ENCODE measurements around the gene SRD5A1.
A peak's percentile ranks its signal among the peaks of the same experiment; 100 is the strongest.

SRD5A1 gene, protein sequence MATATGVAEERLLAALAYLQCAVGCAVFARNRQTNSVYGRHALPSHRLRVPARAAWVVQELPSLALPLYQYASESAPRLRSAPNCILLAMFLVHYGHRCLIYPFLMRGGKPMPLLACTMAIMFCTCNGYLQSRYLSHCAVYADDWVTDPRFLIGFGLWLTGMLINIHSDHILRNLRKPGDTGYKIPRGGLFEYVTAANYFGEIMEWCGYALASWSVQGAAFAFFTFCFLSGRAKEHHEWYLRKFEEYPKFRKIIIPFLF

DNA sequence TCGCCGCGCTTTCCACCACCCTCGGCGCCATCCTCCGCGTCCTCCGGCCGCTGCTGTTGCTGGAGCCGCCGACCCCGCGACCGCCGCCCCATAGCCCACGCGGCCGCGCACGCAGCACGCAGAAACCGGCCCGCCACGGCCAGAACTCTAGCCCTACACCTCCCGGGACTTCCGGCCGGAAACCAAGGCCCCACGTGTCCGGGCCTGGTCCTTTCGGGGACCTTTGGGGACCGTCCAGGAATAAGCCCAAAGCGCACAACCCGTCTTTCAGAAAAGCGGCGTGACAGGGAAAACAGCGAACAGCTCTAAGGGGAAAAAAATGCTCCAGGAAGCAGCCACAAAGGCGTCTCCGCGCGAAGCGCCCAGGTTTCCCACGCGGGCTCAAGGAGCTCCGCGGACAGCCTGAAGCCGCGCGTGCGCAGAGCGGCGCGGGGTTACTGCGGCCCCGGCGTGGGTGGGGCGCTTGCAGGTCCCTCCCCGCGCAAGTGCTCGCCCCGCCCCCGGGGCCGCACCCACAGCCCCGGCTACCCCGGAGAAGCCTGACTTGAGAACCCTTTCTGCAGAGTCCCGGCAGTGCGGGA, at the start of gene SRD5A1, which contains the start of gene NSUN2:
TSS of gene SRD5A1 (plus strand) at position 553 of the 581 bp plus-strand sequence. CDS start 137 bp downstream, outside the sequence.
TSS of gene NSUN2 (minus strand) at position 157 of the 581 bp plus-strand sequence. CDS start at position 92, 65 bp downstream.
- H3K9ac ChIP-seq (ENCODE audit: low read length) = peak within 1 kb of the TSS; percentile 65
- H3K9me3 ChIP-seq (ENCODE audit: low read length) = no peaks in the 10 kb centered on the region
- H3K27ac ChIP-seq (ENCODE audit: low read depth, low read length) = peak within 1 kb of the TSS; percentile 45
- peak within 1 kb of the TSS; percentile 75 to 81 for H3K4me3 ChIP-seq (ENCODE audit: low read depth in 1 of 2, low read length in 2 of 2)
- H3K36me3 ChIP-seq (ENCODE audit: insufficient read depth, low read length) = peaks cover 18% of the 10 kb centered on the region
- H3K4me1 ChIP-seq (ENCODE audit: insufficient read depth, low read length) = peaks cover 36% of the 10 kb centered on the region
- H3K27me3 ChIP-seq (ENCODE audit: control insufficient read depth in 1 of 2, insufficient read depth in 2 of 2, low read length in 2 of 2) = no peaks in the 10 kb centered on the region

DNA sequence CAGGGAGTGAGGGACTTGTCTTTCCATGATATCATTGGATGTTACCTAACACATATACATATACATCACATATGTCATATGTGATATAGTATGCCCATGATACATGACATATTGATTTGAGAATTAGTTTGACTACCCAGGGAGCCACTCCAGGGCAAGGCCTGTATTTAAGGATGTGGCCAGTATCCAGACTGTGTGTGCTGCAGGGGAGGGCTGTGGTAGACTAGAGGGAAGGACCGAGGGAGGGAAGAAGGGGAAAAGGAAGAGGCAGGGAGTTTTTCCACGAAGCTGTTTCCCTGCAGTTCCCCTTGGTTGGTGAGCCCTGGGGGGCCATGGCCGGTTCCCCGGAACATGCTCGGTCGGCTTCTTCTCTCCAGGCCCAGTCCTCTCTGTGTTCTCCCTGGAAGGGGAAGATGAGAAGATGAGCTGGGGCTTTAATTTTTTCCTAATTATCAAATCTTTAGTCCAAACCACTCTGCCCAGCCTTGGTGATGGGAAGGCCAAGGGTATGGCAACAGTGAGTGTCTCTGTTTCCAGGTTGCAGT, 49.1 kb upstream of the SRD5A1 start:
- Histone ChIP-seq H3K4me3 (ENCODE audit: low read depth in 1 of 2, low read length in 2 of 2) (no peak overlapping the region), H3K27ac (ENCODE audit: low read depth, low read length) (no peak overlapping the region), H3K36me3 (ENCODE audit: insufficient read depth, low read length) (no peaks in the 10 kb centered on the region), H3K9ac (ENCODE audit: low read length) (no peak overlapping the region), H3K4me1 (ENCODE audit: insufficient read depth, low read length) (no peaks in the 10 kb centered on the region), H3K27me3 (ENCODE audit: control insufficient read depth in 1 of 2, insufficient read depth in 2 of 2, low read length in 2 of 2) (peaks cover 0 to 3% of the 10 kb centered on the region in 2 donors), H3K9me3 (ENCODE audit: low read length) (no peaks in the 10 kb centered on the region)

- no peaks in the 10 kb centered on the region for H3K4me1 ChIP-seq (ENCODE audit: insufficient read depth, low read length)
- no peaks in the 10 kb centered on the region for H3K36me3 ChIP-seq (ENCODE audit: insufficient read depth, low read length)
- H3K9ac ChIP-seq (ENCODE audit: low read length) = no peak overlapping the region
- no peaks in the 10 kb centered on the region for H3K9me3 ChIP-seq (ENCODE audit: low read length)
- no peak overlapping the region for H3K4me3 ChIP-seq (ENCODE audit: low read depth in 1 of 2, low read length in 2 of 2)
- no peak overlapping the region for H3K27ac ChIP-seq (ENCODE audit: low read depth, low read length)
- peaks cover 0 to 3% of the 10 kb centered on the region in 2 donors for H3K27me3 ChIP-seq (ENCODE audit: control insufficient read depth in 1 of 2, insufficient read depth in 2 of 2, low read length in 2 of 2)
Measured at GRCh38 chr5:6584727-6585126, 48.5 kb upstream of the SRD5A1 start.

DNA sequence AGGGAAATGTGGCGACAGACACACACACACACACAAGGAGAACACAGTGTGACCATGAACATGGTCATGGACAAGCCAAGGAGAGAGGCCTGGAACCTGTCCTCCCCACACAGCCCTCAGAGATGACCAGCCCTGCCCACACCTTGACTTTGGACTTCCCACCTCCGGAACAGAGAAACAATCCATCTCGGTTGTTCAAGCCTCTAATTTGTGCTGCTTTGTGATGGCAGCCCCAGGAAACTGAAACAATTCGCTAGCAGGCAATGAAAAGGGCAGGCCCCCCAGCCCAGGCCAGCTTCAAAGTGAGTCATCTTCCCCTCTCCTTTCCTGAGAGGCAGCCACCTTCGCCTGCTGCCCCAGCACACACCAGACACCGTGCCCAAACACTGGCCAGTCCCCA, 48.1 kb upstream of the SRD5A1 start:
- no peaks in the 10 kb centered on the region for H3K4me1 ChIP-seq (ENCODE audit: insufficient read depth, low read length)
- no peaks in the 10 kb centered on the region for H3K9me3 ChIP-seq (ENCODE audit: low read length)
- no peak overlapping the region for H3K4me3 ChIP-seq (ENCODE audit: low read depth in 1 of 2, low read length in 2 of 2)
- no peaks in the 10 kb centered on the region for H3K36me3 ChIP-seq (ENCODE audit: insufficient read depth, low read length)
- H3K9ac ChIP-seq (ENCODE audit: low read length) = no peak overlapping the region
- no peak overlapping the region for H3K27ac ChIP-seq (ENCODE audit: low read depth, low read length)
- H3K27me3 ChIP-seq (ENCODE audit: control insufficient read depth in 1 of 2, insufficient read depth in 2 of 2, low read length in 2 of 2) = peaks cover 0 to 3% of the 10 kb centered on the region in 2 donors

- no peaks in the 10 kb centered on the region for H3K9me3 ChIP-seq (ENCODE audit: low read length)
- no peak overlapping the region for H3K27ac ChIP-seq (ENCODE audit: low read depth, low read length)
- no peaks in the 10 kb centered on the region for H3K36me3 ChIP-seq (ENCODE audit: insufficient read depth, low read length)
- H3K27me3 ChIP-seq (ENCODE audit: control insufficient read depth in 1 of 2, insufficient read depth in 2 of 2, low read length in 2 of 2) = peaks cover 0 to 3% of the 10 kb centered on the region in 2 donors
- H3K9ac ChIP-seq (ENCODE audit: low read length) = no peak overlapping the region
- no peak overlapping the region for H3K4me3 ChIP-seq (ENCODE audit: low read depth in 1 of 2, low read length in 2 of 2)
- H3K4me1 ChIP-seq (ENCODE audit: insufficient read depth, low read length) = no peaks in the 10 kb centered on the region
Measured at GRCh38 chr5:6585939-6586646, 47.1 kb upstream of the SRD5A1 start.

DNA sequence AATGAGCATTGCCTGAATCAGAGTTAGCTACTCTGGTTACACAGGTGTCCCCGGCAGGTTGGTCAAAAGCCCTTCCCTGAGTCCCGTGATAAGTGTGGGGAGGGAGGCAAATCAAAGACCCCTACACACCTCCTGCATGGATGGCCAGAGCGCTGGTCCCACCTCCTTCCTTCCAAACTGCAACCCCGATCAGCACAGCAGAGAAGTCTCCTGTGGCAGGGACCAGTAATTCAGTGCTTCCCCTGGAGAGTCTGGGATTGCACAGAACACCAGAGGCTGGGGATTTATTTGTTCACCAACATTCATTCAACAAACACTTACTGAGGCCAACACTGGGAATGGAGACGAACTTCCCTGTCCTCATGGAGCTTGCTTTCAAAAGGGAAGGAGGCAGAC, 46.6 kb upstream of the SRD5A1 start:
- H3K9me3 ChIP-seq (ENCODE audit: low read length) = no peaks in the 10 kb centered on the region
- no peak overlapping the region for H3K27ac ChIP-seq (ENCODE audit: low read depth, low read length)
- no peaks in the 10 kb centered on the region for H3K4me1 ChIP-seq (ENCODE audit: insufficient read depth, low read length)
- H3K36me3 ChIP-seq (ENCODE audit: insufficient read depth, low read length) = no peaks in the 10 kb centered on the region
- no peak overlapping the region for H3K9ac ChIP-seq (ENCODE audit: low read length)
- no peak overlapping the region for H3K4me3 ChIP-seq (ENCODE audit: low read depth in 1 of 2, low read length in 2 of 2)
- peaks cover 0 to 3% of the 10 kb centered on the region in 2 donors for H3K27me3 ChIP-seq (ENCODE audit: control insufficient read depth in 1 of 2, insufficient read depth in 2 of 2, low read length in 2 of 2)

DNA sequence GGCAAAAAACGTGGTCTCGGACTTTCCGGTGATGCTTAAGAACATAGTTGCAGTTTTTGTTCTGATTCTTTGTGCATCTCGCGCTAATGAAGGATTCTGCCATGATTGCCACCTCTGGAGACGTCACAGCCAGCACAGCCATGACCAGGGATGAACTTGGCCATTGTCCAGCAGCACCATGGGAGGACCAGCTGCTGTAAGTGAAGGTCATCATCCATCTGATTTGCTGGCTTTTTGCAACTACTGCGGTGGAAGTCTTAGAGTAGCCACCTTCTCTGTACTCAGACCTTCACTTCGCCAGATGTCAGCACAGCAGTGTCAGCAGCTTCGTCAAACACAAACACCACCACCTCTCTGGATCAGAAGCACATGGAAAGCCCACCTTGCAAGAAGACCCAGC, 46.1 kb upstream of the SRD5A1 start:
- no peaks in the 10 kb centered on the region for H3K36me3 ChIP-seq (ENCODE audit: insufficient read depth, low read length)
- H3K9me3 ChIP-seq (ENCODE audit: low read length) = no peaks in the 10 kb centered on the region
- no peaks in the 10 kb centered on the region for H3K4me1 ChIP-seq (ENCODE audit: insufficient read depth, low read length)
- H3K27ac ChIP-seq (ENCODE audit: low read depth, low read length) = no peak overlapping the region
- H3K9ac ChIP-seq (ENCODE audit: low read length) = no peak overlapping the region
- no peak overlapping the region for H3K4me3 ChIP-seq (ENCODE audit: low read depth in 1 of 2, low read length in 2 of 2)
- H3K27me3 ChIP-seq (ENCODE audit: control insufficient read depth in 1 of 2, insufficient read depth in 2 of 2, low read length in 2 of 2) = peaks cover 0 to 3% of the 10 kb centered on the region in 2 donors

- Histone ChIP-seq H3K9ac (ENCODE audit: low read length) (no peak overlapping the region), H3K36me3 (ENCODE audit: insufficient read depth, low read length) (no peaks in the 10 kb centered on the region), H3K9me3 (ENCODE audit: low read length) (no peaks in the 10 kb centered on the region), H3K4me3 (ENCODE audit: low read depth in 1 of 2, low read length in 2 of 2) (no peak overlapping the region), H3K27me3 (ENCODE audit: control insufficient read depth in 1 of 2, insufficient read depth in 2 of 2, low read length in 2 of 2) (no peaks in the 10 kb centered on the region), H3K27ac (ENCODE audit: low read depth, low read length) (no peak overlapping the region), H3K4me1 (ENCODE audit: insufficient read depth, low read length) (no peaks in the 10 kb centered on the region)
Measured at GRCh38 chr5:6590581-6590980, 42.7 kb upstream of the SRD5A1 start.

GRCh38 chr5:6591671-6592288, 41.5 kb upstream of the SRD5A1 start:
- Histone ChIP-seq H3K36me3 (ENCODE audit: insufficient read depth, low read length) (peaks cover 12% of the 10 kb centered on the region), H3K4me1 (ENCODE audit: insufficient read depth, low read length) (no peaks in the 10 kb centered on the region), H3K27ac (ENCODE audit: low read depth, low read length) (no peak overlapping the region), H3K4me3 (ENCODE audit: low read depth in 1 of 2, low read length in 2 of 2) (no peak overlapping the region), H3K9ac (ENCODE audit: low read length) (no peak overlapping the region), H3K27me3 (ENCODE audit: control insufficient read depth in 1 of 2, insufficient read depth in 2 of 2, low read length in 2 of 2) (no peaks in the 10 kb centered on the region), H3K9me3 (ENCODE audit: low read length) (no peaks in the 10 kb centered on the region)

- H3K9ac ChIP-seq (ENCODE audit: low read length) = no peak overlapping the region
- no peaks in the 10 kb centered on the region for H3K4me1 ChIP-seq (ENCODE audit: insufficient read depth, low read length)
- H3K36me3 ChIP-seq (ENCODE audit: insufficient read depth, low read length) = peaks cover 16% of the 10 kb centered on the region
- no peak overlapping the region for H3K4me3 ChIP-seq (ENCODE audit: low read depth in 1 of 2, low read length in 2 of 2)
- H3K9me3 ChIP-seq (ENCODE audit: low read length) = no peaks in the 10 kb centered on the region
- H3K27me3 ChIP-seq (ENCODE audit: control insufficient read depth in 1 of 2, insufficient read depth in 2 of 2, low read length in 2 of 2) = no peaks in the 10 kb centered on the region
- H3K27ac ChIP-seq (ENCODE audit: low read depth, low read length) = no peak overlapping the region
Measured at GRCh38 chr5:6592601-6593000, 40.6 kb upstream of the SRD5A1 start.

Data from muscle layer of colon (tissue), 2 donors.